ENCODE measurements around the gene OVOL2. TPM values are rescaled to one million over a fixed set of nuclear protein-coding genes. Genes with fewer than 3 reads are reported as not detected.

The OVOL2 gene
- total and polyA plus RNA-seq, 4 experiments from 2014 or later: not detected

DNA sequence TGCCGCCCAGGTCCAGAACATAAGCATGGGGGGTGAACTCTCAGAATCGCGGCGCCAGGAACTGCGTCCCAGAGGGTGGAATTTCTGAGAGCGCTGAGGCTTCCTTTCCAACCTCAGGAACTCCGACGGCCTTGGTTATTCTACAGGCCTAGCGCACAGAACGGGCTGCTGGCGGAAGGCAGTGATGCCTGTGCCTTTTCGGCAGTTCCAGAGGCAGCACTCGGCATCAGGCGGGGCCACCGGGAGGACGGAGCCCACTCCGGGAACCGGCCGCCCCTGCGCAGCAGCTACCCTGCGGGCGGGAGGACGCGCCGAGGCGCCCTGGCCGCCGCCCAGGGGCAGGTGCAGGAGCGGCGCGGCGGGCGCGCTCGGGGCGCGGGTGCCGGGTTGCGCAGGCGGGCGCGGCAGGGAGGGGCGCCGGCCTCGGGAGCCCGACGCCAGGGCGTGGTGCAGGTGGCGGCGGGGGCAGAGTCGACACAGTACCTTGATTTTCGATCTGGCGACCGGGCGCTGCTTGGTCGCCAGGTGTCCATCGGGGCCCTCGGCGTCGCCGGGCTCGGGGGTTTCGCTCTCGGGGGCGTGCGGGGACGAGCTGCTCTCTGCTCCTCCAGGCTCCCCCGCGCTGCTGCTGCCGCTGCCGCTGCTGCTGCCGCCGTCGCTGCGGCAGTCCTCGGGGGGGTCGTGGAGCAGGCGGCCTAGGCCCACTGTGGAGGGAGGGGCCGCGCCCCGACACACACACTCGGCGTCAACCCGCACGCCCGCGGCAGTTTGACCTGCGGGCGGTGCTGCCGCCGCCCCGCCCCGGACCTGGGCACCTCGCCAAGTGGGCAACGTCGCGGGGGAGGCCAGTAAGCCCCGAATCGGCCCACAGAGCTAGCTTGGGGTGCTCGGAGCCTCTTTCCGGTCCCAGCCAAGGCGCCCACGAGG lies 1.3 kb downstream of the OVOL2 start:
- Histone ChIP-seq H3K4me3 (ENCODE audit: low read length in 2 of 2) (no peak overlapping the region), H3K27ac (ENCODE audit: low read depth, low read length) (no peak overlapping the region), H3K27me3 (ENCODE audit: insufficient read depth, low read length) (peaks cover 29% of the 10 kb centered on the region), H3K4me1 (ENCODE audit: insufficient read depth, low read length) (no peaks in the 10 kb centered on the region), H3K36me3 (ENCODE audit: insufficient read depth, low read length) (no peaks in the 10 kb centered on the region), H3K9me3 (ENCODE audit: control insufficient read depth in 1 of 2, low read length in 2 of 2) (no peaks in the 10 kb centered on the region)
- Mint-ChIP-seq H3K27ac (no peak overlapping the region), H3K4me1 (peaks cover 2 to 11% (median 8%) of the 10 kb centered on the region in 4 donors), H3K9me3 (peaks cover 0 to 5% (median 1%) of the 10 kb centered on the region in 8 donors), H3K27me3 (peaks cover 43 to 52% of the 10 kb centered on the region in 2 donors), H3K4me3 (peak overlapping the region; percentile 48 to 82 (median 68)), H3K36me3 (no peaks in the 10 kb centered on the region)
- no peak for DNase-seq
- POLR2A ChIA-PET (ENCODE audit: partially characterized antibody): no interaction called here
- intact Hi-C loops (cut with micrococcal nuclease): no loop called here
- CTCF ChIA-PET (ENCODE audit: partially characterized antibody): no interaction called here

DNA sequence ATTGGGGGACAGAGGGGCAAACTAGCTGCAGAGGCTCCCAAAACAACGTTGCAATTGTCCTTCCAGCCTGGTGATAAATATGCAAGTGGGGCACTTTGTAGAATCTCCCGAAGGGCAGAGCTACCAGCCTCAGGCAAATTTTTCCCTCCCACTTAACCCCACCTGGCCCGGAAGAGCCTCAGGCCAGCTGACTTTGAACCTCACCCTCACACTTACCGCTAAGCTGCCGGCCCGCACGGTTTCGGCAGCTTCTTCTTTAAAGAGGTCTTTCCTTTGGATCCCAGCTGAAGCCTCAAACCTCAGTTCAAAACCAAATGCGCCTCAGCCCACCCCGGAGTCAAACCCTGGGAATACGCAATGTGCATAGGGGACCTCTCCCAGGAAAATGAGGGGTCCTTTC lies 2.5 kb downstream of the OVOL2 start:
- intact Hi-C loops (cut with micrococcal nuclease): no loop called here
- no peak for DNase-seq
- Histone ChIP-seq H3K27ac (ENCODE audit: low read depth, low read length) (no peak overlapping the region), H3K36me3 (ENCODE audit: insufficient read depth, low read length) (no peaks in the 10 kb centered on the region), H3K27me3 (ENCODE audit: insufficient read depth, low read length) (peaks cover 28% of the 10 kb centered on the region), H3K4me3 (ENCODE audit: low read length in 2 of 2) (no peak overlapping the region), H3K4me1 (ENCODE audit: insufficient read depth, low read length) (no peaks in the 10 kb centered on the region), H3K9me3 (ENCODE audit: control insufficient read depth in 1 of 2, low read length in 2 of 2) (no peaks in the 10 kb centered on the region)
- POLR2A ChIA-PET (ENCODE audit: partially characterized antibody): no interaction called here
- Mint-ChIP-seq H3K4me3 (peak overlapping the region in 2 of 8 donors; percentile 49 to 82), H3K27ac (no peak overlapping the region), H3K27me3 (peaks cover 48 to 54% of the 10 kb centered on the region in 2 donors), H3K4me1 (peaks cover 2 to 11% (median 8%) of the 10 kb centered on the region in 4 donors), H3K36me3 (no peaks in the 10 kb centered on the region), H3K9me3 (peaks cover 0 to 3% (median 1%) of the 10 kb centered on the region in 8 donors)
- CTCF ChIA-PET (ENCODE audit: partially characterized antibody): no interaction called here

DNA sequence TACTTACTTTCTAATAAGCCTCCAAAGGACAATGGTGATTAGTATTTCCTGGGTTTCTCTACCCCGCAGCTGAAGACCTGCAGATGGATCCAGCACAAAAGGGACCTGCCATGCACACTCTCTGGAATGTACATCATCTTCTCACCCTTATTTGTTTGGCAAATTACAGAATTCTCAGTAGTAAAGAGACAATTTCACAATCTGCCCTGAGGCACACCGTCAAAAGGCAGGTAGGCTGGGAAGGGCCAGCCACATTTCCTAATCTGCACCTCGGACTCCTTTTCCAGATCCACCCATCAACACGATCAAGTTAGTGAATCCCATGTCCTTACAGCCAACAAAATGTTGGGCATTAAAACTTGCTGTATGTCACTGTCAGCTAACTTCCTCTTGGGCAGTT lies 4.9 kb downstream of the OVOL2 start:
- Histone ChIP-seq H3K4me3 (ENCODE audit: low read length in 2 of 2) (no peak overlapping the region), H3K27me3 (ENCODE audit: insufficient read depth, low read length) (peaks cover 15% of the 10 kb centered on the region), H3K9me3 (ENCODE audit: control insufficient read depth in 1 of 2, low read length in 2 of 2) (no peaks in the 10 kb centered on the region), H3K4me1 (ENCODE audit: insufficient read depth, low read length) (no peaks in the 10 kb centered on the region), H3K27ac (ENCODE audit: low read depth, low read length) (no peak overlapping the region), H3K36me3 (ENCODE audit: insufficient read depth, low read length) (no peaks in the 10 kb centered on the region)
- no peak for DNase-seq
- no peaks in the 10 kb centered on the region for H3K9me3 Mint-ChIP-seq
- peaks cover 36 to 40% of the 10 kb centered on the region in 2 donors for H3K27me3 Mint-ChIP-seq
- ChIA-PET CTCF (ENCODE audit: partially characterized antibody) (no interaction called here), POLR2A (ENCODE audit: partially characterized antibody) (no interaction called here)
- H3K4me3 Mint-ChIP-seq: no peak overlapping the region
- H3K36me3 Mint-ChIP-seq: no peaks in the 10 kb centered on the region
- intact Hi-C loops (cut with micrococcal nuclease): no loop called here
- H3K4me1 Mint-ChIP-seq: peaks cover 0 to 9% (median 5%) of the 10 kb centered on the region in 4 donors
- no peak overlapping the region for H3K27ac Mint-ChIP-seq

DNA sequence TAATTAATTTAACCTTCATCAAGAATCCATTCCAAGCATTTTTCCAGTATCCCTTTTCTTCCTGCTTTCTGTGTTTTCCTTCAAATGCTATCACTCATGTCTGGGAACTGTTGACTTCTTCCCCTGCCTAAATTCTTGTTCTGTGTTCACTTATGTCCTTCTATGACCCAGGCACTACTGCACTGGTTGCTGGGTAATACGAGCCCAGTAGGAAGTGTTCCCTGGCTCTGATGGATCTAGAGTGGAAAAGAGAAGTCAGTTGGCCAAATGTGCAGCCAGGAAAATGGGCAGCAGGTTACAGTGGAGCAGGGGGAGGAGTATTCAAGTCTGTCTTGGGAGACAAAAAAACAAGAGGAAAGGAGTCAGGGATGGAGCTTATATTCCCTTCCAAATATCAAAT lies 7.1 kb downstream of the OVOL2 start:
- H3K9me3 Mint-ChIP-seq: no peaks in the 10 kb centered on the region
- H3K27ac Mint-ChIP-seq: no peak overlapping the region
- H3K4me3 Mint-ChIP-seq: no peak overlapping the region
- H3K27me3 ChIP-seq (ENCODE audit: insufficient read depth, low read length): peaks cover 6% of the 10 kb centered on the region
- H3K4me3 ChIP-seq (ENCODE audit: low read length in 2 of 2): no peak overlapping the region
- no peaks in the 10 kb centered on the region for H3K36me3 ChIP-seq (ENCODE audit: insufficient read depth, low read length)
- no peaks in the 10 kb centered on the region for H3K4me1 ChIP-seq (ENCODE audit: insufficient read depth, low read length)
- ChIA-PET POLR2A (ENCODE audit: partially characterized antibody) (no interaction called here), CTCF (ENCODE audit: partially characterized antibody) (no interaction called here)
- H3K27me3 Mint-ChIP-seq: peaks cover 30 to 37% of the 10 kb centered on the region in 2 donors
- no peak for DNase-seq
- no peaks in the 10 kb centered on the region for H3K36me3 Mint-ChIP-seq
- H3K9me3 ChIP-seq (ENCODE audit: control insufficient read depth in 1 of 2, low read length in 2 of 2): no peaks in the 10 kb centered on the region
- no peak overlapping the region for H3K27ac ChIP-seq (ENCODE audit: low read depth, low read length)
- peaks cover 0 to under 1% (median 0%) of the 10 kb centered on the region in 4 donors for H3K4me1 Mint-ChIP-seq
- intact Hi-C loops (cut with micrococcal nuclease): no loop called here

DNA sequence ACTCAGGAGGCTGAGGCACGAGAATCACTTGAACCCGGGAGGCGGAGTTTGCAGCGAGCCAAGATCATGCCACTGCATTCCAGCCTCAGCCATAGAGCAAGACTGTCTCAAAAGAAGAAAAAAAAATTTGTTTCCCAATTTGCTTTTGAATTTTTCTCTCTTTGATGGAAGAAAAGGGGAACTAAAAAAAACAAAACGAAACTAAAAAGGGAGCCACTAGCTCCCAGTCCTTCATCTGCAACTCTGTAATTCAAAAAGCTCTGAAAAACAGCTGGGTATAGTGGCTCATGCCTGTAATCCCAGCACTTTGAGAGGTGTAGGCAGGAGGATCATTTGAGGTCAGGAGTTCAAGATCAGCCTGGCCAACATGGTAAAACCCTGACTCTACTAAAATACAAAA lies 9.5 kb downstream of the OVOL2 start:
- no peaks in the 10 kb centered on the region for H3K27me3 ChIP-seq (ENCODE audit: insufficient read depth, low read length)
- Mint-ChIP-seq H3K4me1 (no peaks in the 10 kb centered on the region), H3K9me3 (peaks cover 0 to 6% (median 3%) of the 10 kb centered on the region in 8 donors), H3K27ac (no peak overlapping the region), H3K36me3 (no peaks in the 10 kb centered on the region), H3K4me3 (peak overlapping the region in 2 of 8 donors; percentile 29 to 45), H3K27me3 (peaks cover 23 to 27% of the 10 kb centered on the region in 2 donors)
- intact Hi-C loops (cut with micrococcal nuclease): no loop called here
- ChIA-PET POLR2A (ENCODE audit: partially characterized antibody) (no interaction called here), CTCF (ENCODE audit: partially characterized antibody) (no interaction called here)
- H3K9me3 ChIP-seq (ENCODE audit: control insufficient read depth in 1 of 2, low read length in 2 of 2): peaks cover 0 to 1% of the 10 kb centered on the region in 2 donors
- no peak overlapping the region for H3K27ac ChIP-seq (ENCODE audit: low read depth, low read length)
- no peaks in the 10 kb centered on the region for H3K4me1 ChIP-seq (ENCODE audit: insufficient read depth, low read length)
- no peak for DNase-seq
- H3K4me3 ChIP-seq (ENCODE audit: low read length in 2 of 2): no peak overlapping the region
- H3K36me3 ChIP-seq (ENCODE audit: insufficient read depth, low read length): no peaks in the 10 kb centered on the region

DNA sequence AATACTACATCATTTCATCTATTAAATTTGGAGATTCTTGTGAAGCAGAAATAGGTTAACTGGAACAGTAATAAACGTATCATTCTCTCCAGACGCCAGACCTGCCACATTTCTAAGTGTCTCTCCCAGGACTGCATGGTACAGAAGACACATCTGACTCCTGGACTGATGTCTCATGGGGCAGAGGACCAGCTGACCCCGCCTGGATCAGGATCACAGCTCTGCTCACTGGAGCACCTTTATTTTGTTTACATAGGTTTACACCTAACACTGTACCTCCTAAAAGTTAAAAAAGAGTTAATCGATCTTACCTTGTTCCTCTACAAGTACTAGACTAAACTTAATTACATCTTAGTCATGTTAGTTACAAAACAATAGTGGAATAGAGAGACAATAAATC lies 11.2 kb downstream of the OVOL2 start:
- no peaks in the 10 kb centered on the region for H3K36me3 ChIP-seq (ENCODE audit: insufficient read depth, low read length)
- no peaks in the 10 kb centered on the region for H3K27me3 ChIP-seq (ENCODE audit: insufficient read depth, low read length)
- H3K27ac ChIP-seq (ENCODE audit: low read depth, low read length): no peak overlapping the region
- H3K9me3 ChIP-seq (ENCODE audit: control insufficient read depth in 1 of 2, low read length in 2 of 2): peaks cover 0 to 5% of the 10 kb centered on the region in 2 donors
- Mint-ChIP-seq H3K27me3 (peaks cover 11 to 21% of the 10 kb centered on the region in 2 donors), H3K27ac (no peak overlapping the region), H3K36me3 (no peaks in the 10 kb centered on the region), H3K4me3 (no peak overlapping the region), H3K4me1 (no peaks in the 10 kb centered on the region), H3K9me3 (peaks cover 0 to 13% (median 4%) of the 10 kb centered on the region in 8 donors)
- no peaks in the 10 kb centered on the region for H3K4me1 ChIP-seq (ENCODE audit: insufficient read depth, low read length)
- ChIA-PET CTCF (ENCODE audit: partially characterized antibody) (no interaction called here), POLR2A (ENCODE audit: partially characterized antibody) (no interaction called here)
- no peak for DNase-seq
- intact Hi-C loops (cut with micrococcal nuclease): no loop called here
- H3K4me3 ChIP-seq (ENCODE audit: low read length in 2 of 2): no peak overlapping the region

DNA sequence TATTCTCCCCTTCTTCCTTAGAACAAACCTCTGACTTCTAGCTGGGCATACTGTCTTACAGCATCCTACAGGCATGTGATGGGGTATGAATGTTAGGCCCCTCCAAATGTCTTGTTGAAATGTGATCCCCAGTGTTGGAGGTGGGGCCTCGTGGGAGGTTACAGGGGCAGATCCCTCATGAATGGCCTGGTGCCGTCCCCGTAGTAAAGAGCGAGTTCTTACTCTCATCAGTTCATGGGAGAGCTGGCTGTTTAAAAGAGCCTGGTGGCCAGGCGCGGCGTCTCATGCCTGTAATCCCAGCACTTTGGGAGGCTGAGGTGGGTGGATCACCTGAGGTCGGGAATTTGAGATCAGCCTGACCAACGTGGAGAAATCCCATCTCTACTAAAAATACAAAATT lies 15.5 kb downstream of the OVOL2 start:
- ChIA-PET CTCF (ENCODE audit: partially characterized antibody) (no interaction called here), POLR2A (ENCODE audit: partially characterized antibody) (no interaction called here)
- Histone ChIP-seq H3K4me1 (ENCODE audit: insufficient read depth, low read length) (no peaks in the 10 kb centered on the region), H3K9me3 (ENCODE audit: control insufficient read depth in 1 of 2, low read length in 2 of 2) (peaks cover 0 to 5% of the 10 kb centered on the region in 2 donors), H3K36me3 (ENCODE audit: insufficient read depth, low read length) (no peaks in the 10 kb centered on the region), H3K4me3 (ENCODE audit: low read length in 2 of 2) (no peak overlapping the region), H3K27ac (ENCODE audit: low read depth, low read length) (no peak overlapping the region), H3K27me3 (ENCODE audit: insufficient read depth, low read length) (no peaks in the 10 kb centered on the region)
- intact Hi-C loops (cut with micrococcal nuclease): no loop called here
- Mint-ChIP-seq H3K9me3 (peaks cover 0 to 13% (median 4%) of the 10 kb centered on the region in 8 donors), H3K4me3 (no peak overlapping the region), H3K27ac (no peak overlapping the region), H3K36me3 (no peaks in the 10 kb centered on the region), H3K27me3 (peaks cover 18 to 26% of the 10 kb centered on the region in 2 donors), H3K4me1 (no peaks in the 10 kb centered on the region)
- DNase-seq: no peak

Measured in CD4-positive, alpha-beta memory T cell (primary cell).